ENCODE results near the gene XPR1. TPM values are rescaled to one million over a fixed set of nuclear protein-coding genes. Genes with fewer than 3 reads are reported as not detected.

XPR1 gene
- total RNA-seq, 1 experiment from 2014 or later, result 36.1 TPM

GRCh38 chr1:180836449-180836848 is 204.6 kb downstream of the XPR1 start:
- intact Hi-C loops (cut with micrococcal nuclease; ENCODE audit: unreplicated experiment) (no loop called here), in situ Hi-C loops (cut with HindIII; ENCODE audit: low pct_unique_long_range_greater_than_20kb, low sequenced_read_pairs) (no loop called here)
- Histone ChIP-seq H3K27me3 (ENCODE audit: control insufficient read depth, insufficient read depth, low read length) (no peaks in the 10 kb centered on the region), H3K27ac (ENCODE audit: low read length) (no peak overlapping the region), H3K4me3 (ENCODE audit: low read depth in 2 of 2, low read length in 2 of 2) (no peak overlapping the region), H3K4me1 (ENCODE audit: control insufficient read depth, insufficient read depth, low read length) (no peaks in the 10 kb centered on the region), H3K9me3 (ENCODE audit: control insufficient read depth, insufficient read depth, low read depth, low read length) (no peaks in the 10 kb centered on the region), H3K36me3 (ENCODE audit: control insufficient read depth, insufficient read depth, low read length) (peaks cover 4% of the 10 kb centered on the region; the same call in 1 of the 2 replicates)
- DNase-seq (ENCODE audit: low read depth, low spot score) (no peak), ATAC-seq (no peak)
- ChIA-PET CTCF (no interaction called here), POLR2A (interaction anchor here (0.7 kb wide), 1 partner anchor 211 kb away, joined by 4 read pairs; no protein-coding TSS in a partner anchor)
- TF ChIP-seq, protein P1, sequence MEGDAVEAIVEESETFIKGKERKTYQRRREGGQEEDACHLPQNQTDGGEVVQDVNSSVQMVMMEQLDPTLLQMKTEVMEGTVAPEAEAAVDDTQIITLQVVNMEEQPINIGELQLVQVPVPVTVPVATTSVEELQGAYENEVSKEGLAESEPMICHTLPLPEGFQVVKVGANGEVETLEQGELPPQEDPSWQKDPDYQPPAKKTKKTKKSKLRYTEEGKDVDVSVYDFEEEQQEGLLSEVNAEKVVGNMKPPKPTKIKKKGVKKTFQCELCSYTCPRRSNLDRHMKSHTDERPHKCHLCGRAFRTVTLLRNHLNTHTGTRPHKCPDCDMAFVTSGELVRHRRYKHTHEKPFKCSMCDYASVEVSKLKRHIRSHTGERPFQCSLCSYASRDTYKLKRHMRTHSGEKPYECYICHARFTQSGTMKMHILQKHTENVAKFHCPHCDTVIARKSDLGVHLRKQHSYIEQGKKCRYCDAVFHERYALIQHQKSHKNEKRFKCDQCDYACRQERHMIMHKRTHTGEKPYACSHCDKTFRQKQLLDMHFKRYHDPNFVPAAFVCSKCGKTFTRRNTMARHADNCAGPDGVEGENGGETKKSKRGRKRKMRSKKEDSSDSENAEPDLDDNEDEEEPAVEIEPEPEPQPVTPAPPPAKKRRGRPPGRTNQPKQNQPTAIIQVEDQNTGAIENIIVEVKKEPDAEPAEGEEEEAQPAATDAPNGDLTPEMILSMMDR (IDR thresholded peaks at IDR 0.05), result no peak
- TF ChIP-seq, protein P2, sequence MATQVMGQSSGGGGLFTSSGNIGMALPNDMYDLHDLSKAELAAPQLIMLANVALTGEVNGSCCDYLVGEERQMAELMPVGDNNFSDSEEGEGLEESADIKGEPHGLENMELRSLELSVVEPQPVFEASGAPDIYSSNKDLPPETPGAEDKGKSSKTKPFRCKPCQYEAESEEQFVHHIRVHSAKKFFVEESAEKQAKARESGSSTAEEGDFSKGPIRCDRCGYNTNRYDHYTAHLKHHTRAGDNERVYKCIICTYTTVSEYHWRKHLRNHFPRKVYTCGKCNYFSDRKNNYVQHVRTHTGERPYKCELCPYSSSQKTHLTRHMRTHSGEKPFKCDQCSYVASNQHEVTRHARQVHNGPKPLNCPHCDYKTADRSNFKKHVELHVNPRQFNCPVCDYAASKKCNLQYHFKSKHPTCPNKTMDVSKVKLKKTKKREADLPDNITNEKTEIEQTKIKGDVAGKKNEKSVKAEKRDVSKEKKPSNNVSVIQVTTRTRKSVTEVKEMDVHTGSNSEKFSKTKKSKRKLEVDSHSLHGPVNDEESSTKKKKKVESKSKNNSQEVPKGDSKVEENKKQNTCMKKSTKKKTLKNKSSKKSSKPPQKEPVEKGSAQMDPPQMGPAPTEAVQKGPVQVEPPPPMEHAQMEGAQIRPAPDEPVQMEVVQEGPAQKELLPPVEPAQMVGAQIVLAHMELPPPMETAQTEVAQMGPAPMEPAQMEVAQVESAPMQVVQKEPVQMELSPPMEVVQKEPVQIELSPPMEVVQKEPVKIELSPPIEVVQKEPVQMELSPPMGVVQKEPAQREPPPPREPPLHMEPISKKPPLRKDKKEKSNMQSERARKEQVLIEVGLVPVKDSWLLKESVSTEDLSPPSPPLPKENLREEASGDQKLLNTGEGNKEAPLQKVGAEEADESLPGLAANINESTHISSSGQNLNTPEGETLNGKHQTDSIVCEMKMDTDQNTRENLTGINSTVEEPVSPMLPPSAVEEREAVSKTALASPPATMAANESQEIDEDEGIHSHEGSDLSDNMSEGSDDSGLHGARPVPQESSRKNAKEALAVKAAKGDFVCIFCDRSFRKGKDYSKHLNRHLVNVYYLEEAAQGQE (IDR thresholded peaks at IDR 0.05; ENCODE audit: insufficient read depth in 1 of 2, low read depth in 2 of 2, low read length in 1 of 2), result no peak
- no peak for TF ChIP-seq POLR2AphosphoS5 (IDR thresholded peaks at IDR 0.05; ENCODE audit: low read depth, low read length)
- TF ChIP-seq TCF7L2 (IDR thresholded peaks at IDR 0.05; ENCODE audit: low read depth, low read length), result no peak
- no peak for TF ChIP-seq SIN3A (IDR thresholded peaks at IDR 0.05; ENCODE audit: borderline replicate concordance, insufficient read depth, low read depth, low read length)
- no TSS peak for BruUV-seq (replicated peaks)

DNA sequence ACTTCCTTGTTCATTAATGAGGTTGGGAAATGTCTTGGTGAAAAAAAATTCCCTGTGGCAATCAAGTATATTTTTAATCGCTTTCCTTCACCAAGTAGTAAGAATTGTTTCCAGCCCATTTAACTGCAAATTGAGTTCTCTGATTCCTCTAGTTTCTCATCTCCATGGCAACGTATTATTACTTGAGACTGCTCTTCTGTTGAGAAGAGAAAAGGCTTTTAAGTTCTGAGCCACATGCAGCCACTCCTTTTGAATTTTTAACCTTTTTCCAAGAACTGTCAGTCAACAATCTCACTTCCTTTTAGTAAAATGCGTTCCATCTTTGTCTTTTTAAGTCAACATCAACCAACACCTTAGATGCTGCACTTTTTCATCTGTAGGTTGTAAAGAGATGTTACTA is 205.2 kb downstream of the XPR1 start:
- no peak overlapping the region for H3K27ac ChIP-seq (ENCODE audit: low read length)
- H3K9me3 ChIP-seq (ENCODE audit: control insufficient read depth, insufficient read depth, low read depth, low read length), result no peaks in the 10 kb centered on the region
- H3K4me1 ChIP-seq (ENCODE audit: control insufficient read depth, insufficient read depth, low read length), result no peaks in the 10 kb centered on the region
- no TSS peak for BruUV-seq (replicated peaks)
- ChIA-PET POLR2A (no interaction called here), CTCF (no interaction called here)
- intact Hi-C loops (cut with micrococcal nuclease; ENCODE audit: unreplicated experiment) (no loop called here), in situ Hi-C loops (cut with HindIII; ENCODE audit: low pct_unique_long_range_greater_than_20kb, low sequenced_read_pairs) (no loop called here)
- ATAC-seq (no peak), DNase-seq (ENCODE audit: low read depth, low spot score) (no peak)
- no peaks in the 10 kb centered on the region for H3K27me3 ChIP-seq (ENCODE audit: control insufficient read depth, insufficient read depth, low read length)
- H3K36me3 ChIP-seq (ENCODE audit: control insufficient read depth, insufficient read depth, low read length), result peaks cover 4% of the 10 kb centered on the region; the same call in 1 of the 2 replicates
- TF ChIP-seq, protein P2 (IDR thresholded peaks at IDR 0.05; ENCODE audit: insufficient read depth in 1 of 2, low read depth in 2 of 2, low read length in 1 of 2), result no peak
- TF ChIP-seq POLR2AphosphoS5 (IDR thresholded peaks at IDR 0.05; ENCODE audit: low read depth, low read length), result no peak
- no peak overlapping the region for H3K4me3 ChIP-seq (ENCODE audit: low read depth in 2 of 2, low read length in 2 of 2)
